Ascending aorta (tissue), 2 donors: ENCODE data around the gene SH3PXD2A. TPM values are rescaled to one million over a fixed set of nuclear protein-coding genes. Genes with fewer than 3 reads are reported as not detected.
A peak's percentile ranks its signal among the peaks of the same experiment; 100 is the strongest.

Experiments
- DNase-seq, 2 donors: peaks; one replicate each; pipeline ENCODE4 v3.0.0-alpha.2; 2019; ENCODE audit warnings: low spot score in 2 of 2
- H3K27ac ChIP-seq, 2 donors: fragments of 200-600 bp; sonication (generic); one replicate each; pipeline ENCODE4 v1.5.1; 2016 to 2017; ENCODE audit warnings: mild to moderate bottlenecking in 1 of 2
- H3K27me3 ChIP-seq: fragments of 200-600 bp; sonication (generic); one replicate; pipeline ENCODE4 v1.5.1; 2017
- H3K36me3 ChIP-seq, 2 donors: fragments of 200-600 bp; sonication (generic); one replicate each; pipeline ENCODE4 v1.5.1; 2016
- H3K4me1 ChIP-seq, 2 donors: fragments of 200-600 bp; sonication (generic); one replicate each; pipeline ENCODE4 v1.5.1; 2016 to 2017; ENCODE audit warnings: mild to moderate bottlenecking in 1 of 2
- H3K4me3 ChIP-seq, 2 donors: fragments of 200-600 bp; sonication (generic); one replicate each; pipeline ENCODE4 v1.5.1; 2016 to 2017; ENCODE audit warnings: mild to moderate bottlenecking in 1 of 2
- H3K9me3 ChIP-seq, 2 donors: fragments of 200-600 bp; sonication (generic); one replicate each; pipeline ENCODE4 v1.5.1; 2016
- intact Hi-C: fragments of 100-400 bp; cut with DNase I; formaldehyde crosslinking; loops from one replicate; pipeline ENCODE4 v1.15.1; 2023
- total RNA-seq: library from RNA; depleted of rRNA; stranded (reverse); fragments of >200 nt; gene quantifications from one replicate; pipeline ENCODE4 v1.1.0, GENCODE V29; 2016
- TF ChIP-seq, protein P1 (sequence below), 3 experiments: fragments of 200-600 bp in 2 of 3; fragments of 450-650 bp in 1 of 3; sonication (generic) in 2 of 3; IDR thresholded peaks; one replicate each; pipeline ENCODE4 v1.5.1; 2016 to 2019; ENCODE audit warnings: antibody characterized with exemption in 3 of 3, mild to moderate bottlenecking in 1 of 3, moderate library complexity in 1 of 3

SH3PXD2A gene
- total RNA-seq, 1 donor from 2014 or later, result 50.0 TPM

DNA sequence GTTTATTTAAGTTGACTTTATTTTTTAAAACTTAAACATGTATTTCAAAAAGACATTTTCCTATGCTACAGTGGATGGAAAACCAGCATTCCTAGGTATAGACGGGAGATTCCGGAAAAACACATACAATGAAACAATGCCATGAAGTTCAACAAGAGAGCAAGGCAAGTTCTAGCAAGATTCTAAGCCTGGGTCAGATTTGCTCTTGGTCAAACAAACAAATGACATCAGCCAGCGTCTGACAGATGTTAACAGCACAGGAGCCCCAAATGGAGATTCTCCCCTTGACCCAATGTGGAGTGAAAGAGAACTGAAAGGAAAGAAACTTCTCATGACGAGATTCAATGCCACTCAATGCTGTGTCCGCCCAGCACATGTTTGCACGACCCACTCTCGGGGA is 212.0 kb downstream of the SH3PXD2A start:
- TF ChIP-seq, protein P1, sequence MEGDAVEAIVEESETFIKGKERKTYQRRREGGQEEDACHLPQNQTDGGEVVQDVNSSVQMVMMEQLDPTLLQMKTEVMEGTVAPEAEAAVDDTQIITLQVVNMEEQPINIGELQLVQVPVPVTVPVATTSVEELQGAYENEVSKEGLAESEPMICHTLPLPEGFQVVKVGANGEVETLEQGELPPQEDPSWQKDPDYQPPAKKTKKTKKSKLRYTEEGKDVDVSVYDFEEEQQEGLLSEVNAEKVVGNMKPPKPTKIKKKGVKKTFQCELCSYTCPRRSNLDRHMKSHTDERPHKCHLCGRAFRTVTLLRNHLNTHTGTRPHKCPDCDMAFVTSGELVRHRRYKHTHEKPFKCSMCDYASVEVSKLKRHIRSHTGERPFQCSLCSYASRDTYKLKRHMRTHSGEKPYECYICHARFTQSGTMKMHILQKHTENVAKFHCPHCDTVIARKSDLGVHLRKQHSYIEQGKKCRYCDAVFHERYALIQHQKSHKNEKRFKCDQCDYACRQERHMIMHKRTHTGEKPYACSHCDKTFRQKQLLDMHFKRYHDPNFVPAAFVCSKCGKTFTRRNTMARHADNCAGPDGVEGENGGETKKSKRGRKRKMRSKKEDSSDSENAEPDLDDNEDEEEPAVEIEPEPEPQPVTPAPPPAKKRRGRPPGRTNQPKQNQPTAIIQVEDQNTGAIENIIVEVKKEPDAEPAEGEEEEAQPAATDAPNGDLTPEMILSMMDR (IDR thresholded peaks at IDR 0.05), result no peak
- H3K4me1 ChIP-seq, result peaks cover 12 to 52% of the 10 kb centered on the region in 2 donors
- no peaks in the 10 kb centered on the region for H3K27me3 ChIP-seq
- H3K27ac ChIP-seq, result no peak overlapping the region
- no peaks in the 10 kb centered on the region for H3K9me3 ChIP-seq
- no peak overlapping the region for H3K4me3 ChIP-seq
- no peak for DNase-seq
- H3K36me3 ChIP-seq, result peaks cover 10 to 13% of the 10 kb centered on the region in 2 donors
- intact Hi-C loops, result no loop called here

- TF ChIP-seq, protein P1 (IDR thresholded peaks at IDR 0.05), result no peak
- no peaks in the 10 kb centered on the region for H3K27me3 ChIP-seq
- intact Hi-C loops, result no loop called here
- H3K27ac ChIP-seq, result peak overlapping the region in 1 of 2 donors; percentile 20
- no peak overlapping the region for H3K4me3 ChIP-seq
- peaks cover 19 to 48% of the 10 kb centered on the region in 2 donors for H3K4me1 ChIP-seq
- no peaks in the 10 kb centered on the region for H3K9me3 ChIP-seq
- H3K36me3 ChIP-seq, result peaks cover 5 to 10% of the 10 kb centered on the region in 2 donors
- no peak for DNase-seq
Measured at GRCh38 chr10:103641326-103641725, 214.1 kb downstream of the SH3PXD2A start.

GRCh38 chr10:103640436-103641181 is 214.8 kb downstream of the SH3PXD2A start:
- TF ChIP-seq, protein P1 (IDR thresholded peaks at IDR 0.05), result no peak
- DNase-seq, result no peak
- no peak overlapping the region for H3K4me3 ChIP-seq
- peaks cover 5 to 10% of the 10 kb centered on the region in 2 donors for H3K36me3 ChIP-seq
- H3K9me3 ChIP-seq, result no peaks in the 10 kb centered on the region
- intact Hi-C loops, result no loop called here
- H3K27ac ChIP-seq, result peak overlapping the region in 1 of 2 donors; percentile 15
- H3K27me3 ChIP-seq, result no peaks in the 10 kb centered on the region
- H3K4me1 ChIP-seq, result peaks cover 20 to 48% of the 10 kb centered on the region in 2 donors

- H3K36me3 ChIP-seq, result peaks cover 5 to 10% of the 10 kb centered on the region in 2 donors
- intact Hi-C loops, result loop anchor here (1.0 kb wide), 1 partner anchor 21 kb away; no protein-coding TSS in a partner anchor
Measured at GRCh38 chr10:103638948-103639347, 216.4 kb downstream of the SH3PXD2A start.

DNA sequence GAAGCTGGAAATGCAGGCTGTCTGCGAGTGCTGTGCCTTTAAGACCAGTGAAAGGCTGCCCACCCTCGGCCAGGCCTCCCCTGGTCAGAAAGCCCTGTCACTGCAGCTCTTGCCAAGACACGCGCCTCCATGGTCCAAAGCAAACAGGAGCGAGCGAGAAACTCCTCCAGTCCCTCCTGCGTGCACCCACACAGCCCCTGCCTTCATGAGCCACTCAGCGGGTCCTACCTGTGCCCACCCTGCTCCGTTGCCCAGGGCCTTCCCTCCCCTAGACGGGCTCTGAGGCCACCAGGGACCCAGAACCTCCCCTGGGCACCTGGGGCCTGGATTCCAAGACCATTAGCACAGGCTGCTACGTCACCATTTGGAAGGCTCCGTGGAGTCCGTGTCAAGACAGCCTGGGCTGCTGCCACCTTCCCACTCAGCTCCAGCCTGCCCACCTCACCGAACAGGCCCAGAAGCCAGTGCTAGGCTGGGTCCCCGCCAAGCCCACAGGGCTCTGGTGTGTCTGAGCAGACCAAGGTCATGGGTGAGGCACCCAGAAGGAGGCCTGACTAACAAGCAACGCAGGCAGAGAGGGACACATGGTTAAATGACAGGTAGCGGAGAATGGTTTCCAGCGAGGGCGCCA is 217.3 kb downstream of the SH3PXD2A start:
- Histone ChIP-seq H3K4me1 (peaks cover 24 to 48% of the 10 kb centered on the region in 2 donors), H3K4me3 (peak overlapping the region in 1 of 2 donors; percentile 48)

More at GRCh38 chr10:103638948-103639347, 216.4 kb downstream of the SH3PXD2A start:
- no peaks in the 10 kb centered on the region for H3K9me3 ChIP-seq
- DNase-seq, result no peak
- no peaks in the 10 kb centered on the region for H3K27me3 ChIP-seq
- H3K4me1 ChIP-seq, result peaks cover 24 to 45% of the 10 kb centered on the region in 2 donors
- H3K4me3 ChIP-seq, result no peak overlapping the region
- TF ChIP-seq, protein P1 (IDR thresholded peaks at IDR 0.05), result no peak
- H3K27ac ChIP-seq, result peak overlapping the region; percentile 91 to 97

More for the DNA sequence above, 217.3 kb downstream of the SH3PXD2A start:
- H3K27me3 ChIP-seq, result no peaks in the 10 kb centered on the region
- TF ChIP-seq, protein P1 (IDR thresholded peaks at IDR 0.05), result no peak
- peak overlapping the region; percentile 91 to 97 for H3K27ac ChIP-seq
- H3K36me3 ChIP-seq, result peaks cover 5 to 6% of the 10 kb centered on the region in 2 donors
- no peaks in the 10 kb centered on the region for H3K9me3 ChIP-seq
- DNase-seq, result peak; percentile 96 to 99
- intact Hi-C loops, result loop anchor here (1.0 to 2.0 kb wide), 2 partner anchors 15 to 22 kb away; no protein-coding TSS in a partner anchor
